ENCODE data around the gene HIPK2. TPM values are rescaled to one million over a fixed set of nuclear protein-coding genes. Genes with fewer than 3 reads are reported as not detected.

The HIPK2 gene
- 10.4 TPM for polyA plus RNA-seq (ENCODE audit: insufficient read length)

GRCh38 chr7:139777948-139778841 lies at the start of gene HIPK2:
TSS of gene HIPK2 (minus strand) at chr7:139777998. CDS start at chr7:139777623, 375 bp downstream.
- peak; percentile 86 for DNase-seq

- DNase-seq: no peak
Observed at GRCh38 chr7:139827042-139827441, 49.2 kb upstream of the HIPK2 start.

DNA sequence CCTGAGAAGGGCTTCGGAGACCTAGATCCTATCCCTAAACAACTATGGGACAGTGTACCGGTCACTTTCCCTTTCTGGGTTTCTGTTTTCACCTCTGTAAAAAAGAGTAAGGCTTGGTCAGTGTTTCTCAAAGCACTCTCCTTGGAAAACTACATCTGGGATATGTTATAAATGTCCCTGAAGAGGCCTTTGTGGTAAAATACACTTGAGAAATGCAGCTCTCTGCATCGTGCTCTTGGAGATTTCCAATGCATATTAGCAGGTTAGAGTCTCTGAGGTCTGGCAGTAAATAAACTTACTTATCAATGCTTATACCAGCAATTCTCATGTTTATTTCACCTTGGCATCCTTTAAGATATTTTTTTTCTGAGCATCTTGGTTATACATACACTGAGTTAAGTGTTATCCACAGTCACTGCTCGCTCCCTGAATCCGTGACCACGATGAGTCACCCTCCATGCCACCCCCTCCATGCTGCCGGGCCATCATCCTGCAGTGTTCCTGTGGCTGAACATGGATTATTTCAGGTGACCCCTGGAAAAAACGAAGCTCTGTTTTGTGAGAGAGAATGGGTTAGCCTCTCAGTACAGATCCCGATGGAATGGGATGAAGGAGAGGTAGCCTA lies 48.0 kb upstream of the HIPK2 start:
- DNase-seq: no peak

- no peak for DNase-seq
Observed at GRCh38 chr7:139823959-139824521, 46.2 kb upstream of the HIPK2 start.

- DNase-seq: no peak
Observed at GRCh38 chr7:139822855-139823254, 45.1 kb upstream of the HIPK2 start.

- DNase-seq: no peak
Observed at GRCh38 chr7:139821349-139822105, 43.7 kb upstream of the HIPK2 start.

DNA sequence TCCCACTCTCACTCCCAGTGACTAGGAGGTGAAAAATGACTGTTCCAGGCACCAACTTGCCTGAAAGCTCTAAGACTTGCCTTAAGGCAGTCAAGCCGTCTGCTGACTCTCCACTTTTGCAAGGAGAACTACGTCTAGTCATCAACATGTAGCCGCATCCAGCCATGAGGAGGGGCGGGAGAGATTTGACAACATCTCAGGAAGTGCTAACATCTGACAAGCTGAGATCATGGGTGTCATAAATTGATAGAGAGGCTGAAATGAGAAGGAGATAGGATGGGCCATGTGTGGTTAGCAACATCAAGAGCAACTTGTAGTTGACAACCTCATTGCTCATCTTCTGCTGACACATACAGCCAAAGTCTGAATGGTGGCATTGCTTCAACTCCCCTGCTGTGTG lies 42.3 kb upstream of the HIPK2 start:
- no peak for DNase-seq

GRCh38 chr7:139817249-139817648 lies 39.5 kb upstream of the HIPK2 start:
- DNase-seq: no peak

DNA sequence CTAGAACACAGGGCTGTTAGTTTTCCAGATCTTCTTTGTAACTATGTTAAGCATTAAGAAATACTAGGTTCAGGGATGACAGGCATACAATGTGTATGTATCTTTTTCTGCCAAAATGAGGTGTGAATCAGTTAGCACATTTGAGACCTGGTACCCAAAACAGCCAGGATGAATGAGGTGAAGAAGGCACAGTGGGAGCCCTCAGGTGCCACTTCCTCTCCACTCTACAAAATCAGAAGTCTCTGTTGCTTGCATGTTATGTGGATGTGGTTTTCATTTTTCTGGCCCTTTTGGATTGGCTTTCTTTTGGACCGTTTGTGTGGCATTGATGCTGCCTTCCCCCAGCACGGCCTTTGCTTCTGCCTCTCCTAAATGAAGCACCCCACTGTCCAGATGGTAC lies 35.9 kb upstream of the HIPK2 start:
- DNase-seq: no peak

DNA sequence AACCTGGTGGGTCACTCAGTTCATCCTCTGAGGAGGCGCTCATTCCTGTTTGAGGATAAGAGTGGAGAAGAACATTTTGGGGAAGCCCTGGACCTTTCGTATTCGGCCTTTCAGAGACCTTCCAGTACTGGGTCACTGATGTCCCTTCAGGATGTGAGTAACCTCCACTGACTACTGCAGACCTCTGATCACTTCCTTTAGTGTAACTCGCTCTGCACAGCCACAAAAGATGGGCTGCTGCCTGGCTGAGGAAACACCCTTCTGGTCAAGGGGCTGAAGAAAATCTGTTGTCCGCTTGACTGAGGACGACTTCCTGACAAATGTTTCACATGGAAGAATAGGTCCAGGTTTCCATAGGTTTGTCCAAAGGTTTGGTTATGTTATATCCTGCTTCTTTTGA lies 35.4 kb upstream of the HIPK2 start:
- no peak for DNase-seq

DNA sequence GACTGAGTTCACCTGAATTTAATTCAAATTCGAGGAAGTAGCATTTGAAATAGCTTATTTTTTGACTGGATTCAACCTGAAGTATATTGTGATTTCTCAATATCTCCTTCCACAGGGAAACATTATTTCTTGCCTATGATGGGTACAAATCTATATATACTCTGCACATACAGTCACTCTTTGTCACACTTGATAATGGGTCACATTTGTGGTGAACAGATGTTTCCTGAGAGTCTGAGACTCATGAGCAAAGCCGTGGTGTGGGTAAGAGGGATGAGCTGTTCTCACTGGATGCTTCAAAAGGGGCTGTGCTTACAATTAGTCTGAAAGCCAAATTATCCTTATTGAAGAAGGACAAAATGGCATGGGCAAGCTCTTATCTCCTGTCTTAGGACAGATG lies 33.3 kb upstream of the HIPK2 start:
- DNase-seq: no peak

- no peak for DNase-seq
Observed at GRCh38 chr7:139808846-139809442, 31.1 kb upstream of the HIPK2 start.

GRCh38 chr7:139808427-139808826 lies 30.6 kb upstream of the HIPK2 start:
- no peak for DNase-seq

GRCh38 chr7:139807009-139807408 lies 29.2 kb upstream of the HIPK2 start:
- DNase-seq: no peak

GRCh38 chr7:139804571-139804970 lies 26.8 kb upstream of the HIPK2 start:
- DNase-seq: no peak

GRCh38 chr7:139799586-139799985 lies 21.8 kb upstream of the HIPK2 start:
- DNase-seq: no peak

GRCh38 chr7:139798892-139799291 lies 21.1 kb upstream of the HIPK2 start:
- DNase-seq: no peak

- DNase-seq: no peak
Observed at GRCh38 chr7:139798221-139798620, 20.4 kb upstream of the HIPK2 start.

DNA sequence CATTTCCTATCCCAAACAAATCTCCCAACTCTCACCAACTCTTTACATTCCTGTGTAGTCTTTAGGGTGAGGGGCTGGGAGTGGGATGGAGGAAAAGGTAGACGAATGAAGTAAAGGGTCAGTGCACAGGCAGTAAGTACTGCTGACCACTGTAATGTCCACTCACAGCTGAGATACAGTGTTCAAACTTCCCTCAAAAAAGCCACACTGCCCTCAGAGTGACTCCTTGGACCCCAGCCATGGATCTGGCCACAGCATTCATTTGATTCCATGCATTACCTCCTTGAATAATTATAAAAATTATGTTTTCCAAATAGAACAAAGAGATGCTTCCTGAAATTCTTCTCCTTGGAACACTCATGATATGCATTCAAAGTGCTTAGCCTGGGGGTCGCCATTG lies 19.8 kb upstream of the HIPK2 start:
- no peak for DNase-seq

DNA sequence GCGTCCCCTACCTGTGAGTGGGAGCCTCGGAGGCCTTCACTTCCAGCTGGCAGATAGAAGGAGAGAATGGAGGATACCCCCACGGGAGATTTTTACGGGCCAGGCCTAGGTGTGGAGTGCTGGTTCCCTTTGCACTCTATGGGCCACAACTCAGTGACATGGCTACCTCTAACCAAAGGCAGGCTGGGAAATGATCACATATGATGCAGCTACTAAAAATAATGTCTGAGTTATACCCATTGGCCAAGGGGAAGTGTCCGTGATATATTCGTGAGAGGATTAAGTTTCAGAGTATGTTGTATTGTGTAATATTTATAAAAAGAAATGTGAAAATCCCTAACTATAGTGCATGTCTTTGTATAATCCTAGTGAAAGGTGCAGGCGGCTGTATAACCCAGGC lies 13.5 kb upstream of the HIPK2 start:
- no peak for DNase-seq

DNA sequence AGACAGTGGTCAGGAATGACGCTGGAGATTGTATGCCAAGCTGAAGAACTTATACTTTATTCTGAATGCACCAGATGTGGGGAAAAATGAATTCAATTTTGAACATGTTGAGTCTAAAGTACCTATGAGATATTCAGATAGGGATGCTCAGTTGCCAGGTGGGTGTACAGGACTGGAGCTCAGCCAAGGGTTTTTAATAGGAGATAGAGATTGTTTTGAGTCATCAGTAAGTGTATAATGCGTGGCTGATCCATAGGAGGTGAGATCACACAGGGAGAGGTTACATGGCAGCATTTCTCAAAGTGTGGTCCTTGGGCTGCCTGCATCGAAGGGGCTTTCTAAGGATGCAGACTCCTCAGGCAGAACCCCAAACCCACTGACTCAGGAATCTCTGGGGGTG lies 6.8 kb upstream of the HIPK2 start:
- DNase-seq: no peak

- DNase-seq: no peak
Observed at GRCh38 chr7:139783647-139784385, 6.0 kb upstream of the HIPK2 start.
